NCI-H1694 (cell line): ENCODE measurements around the gene GULP1.

ENCODE experiments used
- DNase-seq: peaks from one replicate; lab custom pipeline; 2025; lab: John Stamatoyannopoulos, UW

The GULP1 gene

GRCh38 chr2:188473306-188473705, 181.6 kb downstream of the GULP1 start:
- no peak for DNase-seq

- no peak for DNase-seq
Observed at GRCh38 chr2:188474316-188474715, 182.6 kb downstream of the GULP1 start.

DNA sequence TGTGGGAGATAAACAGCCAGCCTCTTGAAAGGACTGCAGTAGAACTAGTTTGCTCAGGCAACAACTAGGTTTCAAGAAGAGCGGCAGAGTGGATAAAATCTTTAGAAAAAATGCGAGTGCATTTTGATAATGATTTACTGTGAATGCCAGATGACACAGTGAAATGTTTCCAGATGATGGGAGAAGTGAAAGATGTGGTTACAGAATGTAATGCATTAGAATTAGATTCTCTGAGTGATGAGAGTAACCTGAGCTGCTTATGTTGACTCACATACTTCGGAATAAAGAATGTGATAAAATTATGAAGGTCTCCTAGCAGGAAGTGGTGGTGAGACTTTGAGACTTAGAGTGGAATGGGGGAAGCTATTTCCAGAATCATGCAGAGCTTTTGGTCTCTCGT, 184.3 kb downstream of the GULP1 start:
- DNase-seq: no peak

- DNase-seq: no peak
Observed at GRCh38 chr2:188477564-188478103, 186.0 kb downstream of the GULP1 start.

- no peak for DNase-seq
Observed at GRCh38 chr2:188478724-188479123, 187.1 kb downstream of the GULP1 start.

DNA sequence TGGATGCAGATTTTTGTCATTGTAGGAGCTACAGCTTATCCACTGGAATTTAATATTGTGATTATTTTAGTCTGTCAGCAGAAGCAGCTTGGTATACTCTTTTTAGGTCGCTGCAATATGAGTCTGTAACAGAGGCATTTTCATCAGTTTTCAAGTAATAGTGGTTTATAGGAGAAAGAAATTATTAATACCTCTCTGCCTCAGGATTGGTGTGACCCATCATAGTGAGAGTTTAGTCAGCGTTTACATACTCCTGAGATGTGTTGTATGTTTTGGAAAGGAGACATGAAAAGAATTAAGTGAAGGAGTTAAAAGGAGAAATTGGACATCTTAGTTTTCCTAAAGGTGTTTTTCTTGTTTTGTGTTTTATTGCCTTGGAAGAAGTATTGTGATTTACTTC, 189.8 kb downstream of the GULP1 start:
- no peak for DNase-seq

- DNase-seq: no peak
Observed at GRCh38 chr2:188485496-188485895, 193.8 kb downstream of the GULP1 start.

GRCh38 chr2:188492751-188493150, 201.1 kb downstream of the GULP1 start:
- DNase-seq: no peak

DNA sequence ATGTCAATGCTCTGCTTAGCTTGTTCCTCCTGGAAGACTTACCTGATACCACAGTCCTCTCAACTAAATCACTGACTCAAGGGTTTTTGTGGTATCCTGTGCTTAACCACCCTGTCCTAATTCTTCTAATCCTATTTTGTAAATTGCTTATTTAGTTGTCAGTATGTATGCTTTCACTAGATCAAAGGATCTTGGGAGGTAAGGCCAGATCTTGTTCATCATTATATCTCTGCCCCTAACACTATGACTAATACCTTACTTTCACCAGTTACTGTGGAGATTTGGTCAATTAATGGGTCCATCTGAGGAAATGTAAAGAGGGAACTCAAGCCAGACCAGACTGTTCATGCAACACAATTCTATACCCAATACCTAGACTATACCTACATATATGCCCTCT, 203.2 kb downstream of the GULP1 start:
- DNase-seq: no peak

GRCh38 chr2:188495969-188496431, 204.3 kb downstream of the GULP1 start:
- DNase-seq: no peak

DNA sequence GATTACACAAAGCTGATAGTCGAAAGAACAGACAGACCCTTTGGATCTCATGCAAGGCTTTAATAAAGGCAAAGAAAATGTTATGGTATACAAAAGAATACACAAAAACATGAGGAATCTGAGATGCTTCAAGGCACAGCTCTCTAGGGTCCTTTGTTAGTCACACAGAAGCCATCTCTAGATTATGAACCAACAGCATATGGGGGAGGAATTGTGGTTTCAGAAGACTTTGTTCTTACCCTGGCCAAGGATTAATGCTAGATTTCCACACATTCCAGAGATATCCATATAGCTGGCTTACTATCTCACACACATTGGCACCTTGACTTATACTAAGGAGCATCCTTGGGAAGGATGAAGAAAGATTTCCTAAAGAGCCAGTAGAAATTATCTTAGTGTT, 206.1 kb downstream of the GULP1 start:
- DNase-seq: no peak

DNA sequence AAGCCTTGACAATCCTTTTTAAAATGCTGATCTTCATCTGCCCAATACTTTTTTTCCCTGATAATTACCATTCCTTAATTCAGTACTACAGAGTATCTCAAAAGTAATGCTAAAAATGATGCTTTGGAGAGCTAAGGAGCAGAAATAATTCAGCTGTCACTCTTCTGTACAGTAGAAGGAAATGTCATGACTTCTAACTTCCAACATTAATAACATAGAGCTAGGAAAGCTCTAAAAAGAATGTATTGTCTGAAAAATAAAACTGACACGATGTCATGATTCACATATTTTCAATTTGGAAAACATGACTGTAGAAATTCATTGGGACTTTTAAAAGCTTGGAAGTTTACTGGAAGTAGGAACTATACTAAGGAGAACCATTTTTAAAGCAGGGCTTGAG, 212.3 kb downstream of the GULP1 start:
- DNase-seq: no peak

DNA sequence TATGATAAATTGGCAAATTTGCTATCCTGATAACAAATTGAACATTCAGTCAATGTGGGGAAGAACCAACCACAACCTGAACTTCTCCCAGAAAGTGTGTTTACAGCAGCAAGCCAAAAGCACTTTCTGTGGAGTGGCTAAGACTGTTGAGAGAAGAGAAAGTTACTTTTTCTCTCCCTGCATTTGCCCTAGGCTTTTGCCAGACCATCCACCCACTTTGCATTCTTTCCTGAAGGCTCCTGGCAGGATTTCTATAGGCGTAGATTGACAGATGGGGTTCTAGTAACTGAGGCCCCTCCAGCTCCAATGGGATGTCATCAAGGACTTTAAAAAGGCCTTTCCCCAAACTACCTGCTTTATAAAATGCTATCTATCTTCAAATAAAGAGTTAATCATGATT, 215.2 kb downstream of the GULP1 start:
- no peak for DNase-seq

DNA sequence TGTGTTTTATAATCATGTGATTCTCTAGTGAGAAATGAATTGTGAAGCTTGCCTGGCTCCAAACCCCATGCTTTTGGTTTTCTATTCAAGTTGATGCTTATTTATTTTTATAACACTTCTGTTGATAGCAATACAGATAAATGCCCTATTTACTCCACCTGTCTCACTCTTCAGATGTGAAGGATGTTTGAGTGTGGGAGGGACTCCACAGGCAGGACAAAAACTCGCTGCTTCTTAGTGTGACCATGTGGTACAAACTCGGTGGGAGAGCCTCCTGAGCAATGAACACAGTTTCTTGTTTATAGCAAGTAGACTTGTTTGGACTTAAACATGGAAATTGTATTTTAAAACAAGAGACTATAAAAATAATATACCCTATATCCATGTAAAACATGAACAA, 219.7 kb downstream of the GULP1 start:
- no peak for DNase-seq

DNA sequence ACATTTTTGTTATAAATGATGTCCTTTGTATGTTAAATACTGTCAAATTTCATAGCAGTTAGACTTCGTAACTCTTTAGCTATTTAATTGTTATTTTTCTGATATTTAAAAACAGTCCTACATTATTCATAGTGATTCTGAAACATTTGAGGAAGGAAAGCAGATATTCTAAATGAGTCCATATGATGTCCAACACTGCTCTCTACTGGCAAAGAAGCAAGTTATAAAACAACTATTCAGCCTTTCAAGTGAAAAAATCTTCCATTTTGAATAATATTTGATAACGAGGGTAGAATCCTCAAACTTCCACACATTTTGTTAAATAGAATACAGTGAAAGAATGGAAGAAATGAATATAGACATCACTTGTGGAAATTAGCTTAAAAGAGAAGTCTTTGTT, 220.8 kb downstream of the GULP1 start:
- peak; percentile 12 for DNase-seq

- no peak for DNase-seq
Observed at GRCh38 chr2:188515918-188516317, 224.2 kb downstream of the GULP1 start.

GRCh38 chr2:188517549-188518215, 226.0 kb downstream of the GULP1 start:
- DNase-seq: no peak

GRCh38 chr2:188518381-188518780, 226.7 kb downstream of the GULP1 start:
- no peak for DNase-seq

- DNase-seq: no peak
Observed at GRCh38 chr2:188519136-188519535, 227.5 kb downstream of the GULP1 start.

- no peak for DNase-seq
Observed at GRCh38 chr2:188522517-188522916, 230.8 kb downstream of the GULP1 start.

GRCh38 chr2:188523919-188524318, 232.2 kb downstream of the GULP1 start:
- DNase-seq: no peak

DNA sequence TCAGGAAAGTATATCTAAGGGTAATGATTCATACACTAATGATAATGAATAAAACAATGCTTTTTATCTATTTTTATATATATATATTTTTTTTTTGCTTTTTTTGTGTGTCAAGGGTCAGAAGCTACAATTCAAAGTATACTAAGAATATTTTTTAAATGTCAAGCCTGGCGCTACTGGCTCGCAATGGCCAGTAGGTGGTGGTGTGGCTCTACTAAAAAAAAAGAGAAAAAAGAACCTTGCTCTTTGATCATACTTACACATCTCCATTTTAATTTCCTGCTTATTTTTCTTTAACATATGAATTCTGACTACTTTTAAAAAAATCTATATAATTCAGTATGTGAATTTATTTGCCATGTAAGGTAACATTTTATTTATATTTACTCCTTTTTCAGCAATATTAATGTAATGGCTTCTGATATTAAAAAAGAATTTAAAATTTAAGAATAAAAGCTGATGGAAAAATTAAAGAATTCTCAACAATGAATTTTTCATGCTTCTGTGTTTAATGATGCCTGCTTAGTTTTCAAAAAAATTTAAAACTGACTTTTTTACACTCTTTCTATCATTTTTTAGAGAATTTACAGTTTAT, 232.9 kb downstream of the GULP1 start:
- peak; percentile 54 for DNase-seq

GRCh38 chr2:188526701-188527100, 235.0 kb downstream of the GULP1 start:
- DNase-seq: no peak

GRCh38 chr2:188527141-188527540, 235.5 kb downstream of the GULP1 start:
- DNase-seq: no peak
